Posterior vena cava (tissue), 2 donors: ENCODE measurements around the gene SLC17A2. TPM values are rescaled to one million over a fixed set of nuclear protein-coding genes. Genes with fewer than 3 reads are reported as not detected.

Experiments used
- DNase-seq: peaks from one replicate; pipeline ENCODE4 v3.0.0-alpha.2; 2020; ENCODE audit warnings: low spot score
- intact Hi-C, 2 donors: fragments of 100-400 bp; cut with DNase I; formaldehyde crosslinking; loops; one replicate each; pipeline versions ENCODE4 v1.14.1 to v1.14.2; 2022 to 2023
- total RNA-seq, 2 donors: library from RNA; stranded (reverse); fragmentation: NEBNext Ultra II Directional; extraction: Animal tissue kit (Norgen Biotek cat#: 25700); gene quantifications; one replicate each; pipeline ENCODE4 v1.2.1, GENCODE V29; 2021
- donor health status: DM: yes; HTN: yes; CAD: no.
- donor health status: DM: yes; HTN: yes; CAD: no.

SLC17A2 gene
- total RNA-seq, 2 donors from 2014 or later = not detected

GRCh38 chr6:25866011-25866410, 64.5 kb downstream of the SLC17A2 start:
- intact Hi-C loops = no loop called here
- DNase-seq = no peak

DNA sequence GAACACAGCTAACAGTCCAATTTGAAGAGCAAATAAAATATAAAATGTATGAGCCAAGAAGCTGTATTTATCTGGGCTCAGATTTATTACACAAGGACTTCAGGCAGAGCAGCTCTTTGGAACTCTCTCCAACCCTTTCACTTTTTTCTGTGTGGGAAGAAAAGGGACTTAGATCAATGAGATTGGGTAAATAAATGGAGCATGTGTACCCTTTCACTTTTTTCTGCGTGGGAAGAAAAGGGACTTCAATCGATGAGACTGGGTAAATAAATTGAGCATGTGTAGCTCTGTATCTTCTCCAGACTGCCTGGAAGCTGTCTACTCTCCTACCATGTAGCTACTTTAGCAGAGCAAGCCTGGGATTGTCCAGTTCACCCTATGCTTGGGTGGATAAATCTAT, 67.1 kb downstream of the SLC17A2 start:
- intact Hi-C loops = no loop called here
- DNase-seq = no peak

Other genes with a start within 250 kb of the SLC17A2 start
- gene SLC17A4, start 175.9 kb downstream of the SLC17A2 start, total RNA-seq = not detected
- gene SLC17A1, start 98.6 kb downstream of the SLC17A2 start, total RNA-seq = not detected
- not detected for gene SLC17A3, start 56.4 kb downstream of the SLC17A2 start, total RNA-seq
- gene TRIM38, start 32.1 kb upstream of the SLC17A2 start, total RNA-seq = 10 to 100 TPM; 13.7 to 13.8 TPM
- gene HFE, start 156.7 kb upstream of the SLC17A2 start, total RNA-seq = 10 to 100 TPM in 1 of 2 donors, 1 to 10 TPM in 1; 5.5 to 11.8 TPM